ENCODE measurements around the gene SUN1.

DNA sequence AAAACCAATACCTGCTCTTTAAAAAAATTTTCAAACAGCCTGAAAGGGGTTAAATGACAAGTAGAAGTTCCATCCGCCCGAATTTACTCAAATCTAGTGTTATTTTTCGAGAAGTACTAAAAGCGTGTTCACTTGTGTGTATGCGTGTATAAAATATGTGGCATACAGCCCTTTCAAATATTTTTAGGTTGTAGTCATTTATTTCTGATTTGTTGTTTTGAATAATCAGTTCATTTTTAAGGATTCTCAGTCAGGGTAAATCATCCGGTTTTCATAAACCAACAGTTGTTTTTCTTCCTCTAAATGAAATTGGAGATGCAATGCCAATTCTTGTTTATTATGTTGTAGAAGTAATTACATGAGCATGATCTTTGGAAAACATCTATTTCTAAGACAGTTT lies 6.9 kb upstream of the SUN1 start:
- TF ChIP-seq CTCF (IDR thresholded peaks at IDR 0.05) (no peak), NR3C1 (CRISPR knock-in tag; conservative IDR thresholded peaks at IDR 0.05; ENCODE audit: low read depth) (no peak), NFYB (CRISPR knock-in tag; conservative IDR thresholded peaks at IDR 0.05; ENCODE audit: low read depth) (no peak), NR2C2 (CRISPR knock-in tag; IDR thresholded peaks at IDR 0.05) (no peak), FOXP1 (CRISPR knock-in tag; IDR thresholded peaks at IDR 0.05; ENCODE audit: borderline replicate concordance) (no peak), ATF3 (CRISPR knock-in tag; conservative IDR thresholded peaks at IDR 0.05) (no peak)
- TF ChIP-seq, protein P1, sequence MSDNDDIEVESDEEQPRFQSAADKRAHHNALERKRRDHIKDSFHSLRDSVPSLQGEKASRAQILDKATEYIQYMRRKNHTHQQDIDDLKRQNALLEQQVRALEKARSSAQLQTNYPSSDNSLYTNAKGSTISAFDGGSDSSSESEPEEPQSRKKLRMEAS (CRISPR knock-in tag; IDR thresholded peaks at IDR 0.05) = no peak
- TF ChIP-seq, protein P2, sequence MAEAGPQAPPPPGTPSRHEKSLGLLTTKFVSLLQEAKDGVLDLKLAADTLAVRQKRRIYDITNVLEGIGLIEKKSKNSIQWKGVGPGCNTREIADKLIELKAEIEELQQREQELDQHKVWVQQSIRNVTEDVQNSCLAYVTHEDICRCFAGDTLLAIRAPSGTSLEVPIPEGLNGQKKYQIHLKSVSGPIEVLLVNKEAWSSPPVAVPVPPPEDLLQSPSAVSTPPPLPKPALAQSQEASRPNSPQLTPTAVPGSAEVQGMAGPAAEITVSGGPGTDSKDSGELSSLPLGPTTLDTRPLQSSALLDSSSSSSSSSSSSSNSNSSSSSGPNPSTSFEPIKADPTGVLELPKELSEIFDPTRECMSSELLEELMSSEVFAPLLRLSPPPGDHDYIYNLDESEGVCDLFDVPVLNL (CRISPR knock-in tag; IDR thresholded peaks at IDR 0.05; ENCODE audit: borderline replicate concordance, low read depth) = no peak
- TF ChIP-seq, protein P3, sequence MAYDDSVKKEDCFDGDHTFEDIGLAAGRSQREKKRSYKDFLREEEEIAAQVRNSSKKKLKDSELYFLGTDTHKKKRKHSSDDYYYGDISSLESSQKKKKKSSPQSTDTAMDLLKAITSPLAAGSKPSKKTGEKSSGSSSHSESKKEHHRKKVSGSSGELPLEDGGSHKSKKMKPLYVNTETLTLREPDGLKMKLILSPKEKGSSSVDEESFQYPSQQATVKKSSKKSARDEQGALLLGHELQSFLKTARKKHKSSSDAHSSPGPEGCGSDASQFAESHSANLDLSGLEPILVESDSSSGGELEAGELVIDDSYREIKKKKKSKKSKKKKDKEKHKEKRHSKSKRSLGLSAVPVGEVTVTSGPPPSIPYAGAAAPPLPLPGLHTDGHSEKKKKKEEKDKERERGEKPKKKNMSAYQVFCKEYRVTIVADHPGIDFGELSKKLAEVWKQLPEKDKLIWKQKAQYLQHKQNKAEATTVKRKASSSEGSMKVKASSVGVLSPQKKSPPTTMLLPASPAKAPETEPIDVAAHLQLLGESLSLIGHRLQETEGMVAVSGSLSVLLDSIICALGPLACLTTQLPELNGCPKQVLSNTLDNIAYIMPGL (CRISPR knock-in tag; IDR thresholded peaks at IDR 0.05) = no peak
